HuH-7.5 (cell line): Measurements from ENCODE around the gene ZNF214.

Experiments
- DNase-seq: peaks from one replicate; pipeline ENCODE4 v3.0.0; 2011; ENCODE audit warnings: low spot score

ZNF214 gene

DNA sequence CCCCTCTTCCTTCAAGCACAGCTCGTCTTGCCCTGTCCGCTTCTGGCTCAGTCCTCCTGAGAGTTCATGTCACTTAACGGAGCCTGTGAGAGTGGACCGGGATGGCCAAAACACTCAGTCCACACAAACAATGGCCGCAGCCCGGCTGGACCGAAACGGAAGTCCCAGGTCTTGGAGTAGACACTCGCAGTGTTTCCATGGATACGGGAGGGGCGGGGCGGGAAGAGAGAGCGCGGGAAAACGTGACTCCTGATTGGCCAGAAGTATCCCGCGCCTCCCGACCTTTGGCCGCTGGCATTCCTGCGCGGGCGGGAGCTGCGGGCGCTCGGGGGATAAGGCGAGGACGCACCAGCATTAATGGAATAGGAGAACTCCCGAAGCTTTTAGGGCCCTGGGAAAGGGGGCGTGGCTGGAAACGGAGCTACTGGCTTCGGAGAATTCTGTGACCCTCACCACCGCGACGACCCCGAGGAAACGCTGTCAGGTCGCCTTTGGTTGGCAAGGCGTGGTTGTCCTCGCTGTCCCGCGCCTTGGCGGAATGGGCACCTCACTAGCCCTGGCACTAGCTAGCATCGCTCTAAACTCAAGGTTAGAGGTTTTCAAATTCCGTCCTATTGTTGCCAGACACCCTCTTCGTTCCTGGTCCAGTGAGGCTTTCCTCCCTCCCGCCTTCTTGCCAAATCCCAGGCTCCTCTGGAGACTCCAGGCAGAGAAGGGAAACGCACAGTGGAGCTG, at the start of gene ZNF214, which contains the start of gene NLRP14:
ZNF214 (minus strand) TSS at position 164 of the 735 bp plus-strand sequence. CDS start 17,511 bp downstream, outside the sequence.
NLRP14 (plus strand) TSS at position 297 of the 735 bp plus-strand sequence. CDS start 18,108 bp downstream, outside the sequence.
- peak; percentile 48 for DNase-seq

DNA sequence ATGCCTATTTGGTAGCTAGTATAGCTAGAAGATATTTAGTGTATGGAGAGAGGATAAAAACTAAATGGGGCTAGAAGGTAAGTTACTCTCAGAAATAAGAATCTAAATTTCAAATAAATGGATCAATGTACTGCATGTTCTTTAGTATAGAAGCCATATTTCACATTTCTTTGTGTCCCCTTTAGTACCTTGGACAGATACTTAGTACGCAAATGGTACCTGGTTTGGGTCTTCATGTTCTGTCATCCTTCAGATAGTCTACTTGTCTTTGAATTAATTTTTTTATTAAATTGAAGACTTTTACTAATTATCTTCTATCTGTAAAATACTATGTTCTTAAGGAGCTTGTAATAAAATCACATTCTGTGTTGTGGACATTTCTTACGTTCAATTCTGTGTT, 42.4 kb upstream of the ZNF214 start:
- no peak for DNase-seq

- no peak for DNase-seq
These were observed 40.7 kb upstream of the ZNF214 start for GRCh38 chr11:7060868-7061267.

DNA sequence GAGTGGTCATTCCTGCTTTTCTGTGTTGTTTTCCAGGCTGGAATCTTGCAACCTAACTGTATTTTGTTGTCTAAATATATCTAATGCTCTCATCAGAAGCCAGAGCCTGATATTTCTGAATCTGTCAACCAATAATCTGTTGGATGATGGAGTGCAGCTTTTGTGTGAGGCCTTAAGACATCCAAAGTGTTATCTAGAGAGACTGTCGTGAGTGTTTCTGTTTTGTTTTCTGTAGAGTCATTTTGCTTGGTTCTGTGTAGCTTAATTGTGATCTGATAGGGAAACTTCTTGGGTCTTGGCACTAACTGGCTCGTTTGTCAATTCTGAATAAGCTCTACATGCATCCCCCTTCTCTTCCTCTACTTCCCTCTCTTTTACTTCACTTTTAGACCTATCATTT, 37.5 kb upstream of the ZNF214 start:
- no peak for DNase-seq

GRCh38 chr11:7056828-7057513, 36.8 kb upstream of the ZNF214 start:
- no peak for DNase-seq

- no peak for DNase-seq
These were observed 30.0 kb upstream of the ZNF214 start for GRCh38 chr11:7050191-7050590.

- DNase-seq = no peak
These were observed 26.5 kb upstream of the ZNF214 start for GRCh38 chr11:7046474-7047175.

GRCh38 chr11:7034019-7034418, 13.9 kb upstream of the ZNF214 start:
- no peak for DNase-seq

- DNase-seq = peak; percentile 4
These were observed 12.5 kb upstream of the ZNF214 start for GRCh38 chr11:7032692-7033091.

DNA sequence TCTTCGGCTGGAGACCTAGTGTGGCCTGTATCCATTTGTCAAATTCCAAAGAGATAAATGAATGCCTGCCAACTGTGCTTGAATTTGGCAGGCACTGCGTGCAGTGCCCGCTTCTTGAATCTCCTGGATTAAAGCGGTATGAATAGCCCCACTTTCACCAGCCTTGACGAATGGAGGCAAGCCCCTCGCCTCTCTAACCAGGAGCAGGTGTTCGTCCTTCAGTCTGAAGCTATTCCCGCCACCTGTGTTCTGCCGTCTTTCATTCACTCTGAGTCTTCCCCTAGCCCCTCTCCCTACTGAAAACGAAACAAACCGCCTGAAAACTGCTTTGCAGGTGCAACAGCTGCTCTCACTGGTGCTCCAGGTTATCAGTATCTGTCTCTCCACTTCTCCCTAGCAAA, 11.3 kb upstream of the ZNF214 start:
- no peak for DNase-seq

DNA sequence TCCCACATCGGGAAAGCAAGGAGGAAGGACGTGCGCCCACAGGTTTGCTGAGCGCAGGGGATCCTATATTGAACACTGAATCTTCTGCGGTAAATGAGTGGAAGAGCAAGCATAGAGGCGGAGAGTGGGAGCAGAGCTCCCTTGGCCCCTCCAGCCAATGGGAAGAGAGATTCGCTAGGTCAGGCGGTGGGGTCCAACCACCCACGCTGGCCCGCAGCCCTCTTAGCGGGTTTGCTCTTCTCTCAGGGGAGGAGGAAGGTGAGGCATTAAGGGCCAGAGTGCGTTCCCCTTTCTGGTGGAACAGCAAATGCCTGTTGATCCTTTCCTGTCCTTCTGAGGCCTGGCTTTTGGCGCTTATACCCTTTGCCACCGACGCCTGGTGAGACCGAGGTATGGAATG, 10.7 kb upstream of the ZNF214 start:
- DNase-seq = no peak

DNA sequence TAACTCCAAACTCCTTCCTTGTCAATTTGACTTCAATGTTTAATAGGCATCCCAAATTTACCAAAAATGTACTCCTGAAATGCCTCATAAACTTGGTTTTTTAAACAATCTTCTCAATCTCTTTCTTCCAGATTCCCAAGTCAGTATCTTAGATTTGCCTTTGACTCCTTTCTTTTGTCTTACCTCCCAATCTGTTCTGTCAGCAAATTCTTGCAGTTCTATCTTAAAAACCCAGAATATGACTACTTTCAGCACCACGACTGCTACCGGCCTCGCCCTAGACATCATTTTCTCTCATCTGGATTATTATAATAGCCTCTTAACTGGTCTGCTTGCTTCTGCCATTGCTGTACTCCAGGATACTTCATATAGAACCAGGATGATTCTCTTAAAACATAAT, 8.0 kb upstream of the ZNF214 start:
- DNase-seq = no peak

DNA sequence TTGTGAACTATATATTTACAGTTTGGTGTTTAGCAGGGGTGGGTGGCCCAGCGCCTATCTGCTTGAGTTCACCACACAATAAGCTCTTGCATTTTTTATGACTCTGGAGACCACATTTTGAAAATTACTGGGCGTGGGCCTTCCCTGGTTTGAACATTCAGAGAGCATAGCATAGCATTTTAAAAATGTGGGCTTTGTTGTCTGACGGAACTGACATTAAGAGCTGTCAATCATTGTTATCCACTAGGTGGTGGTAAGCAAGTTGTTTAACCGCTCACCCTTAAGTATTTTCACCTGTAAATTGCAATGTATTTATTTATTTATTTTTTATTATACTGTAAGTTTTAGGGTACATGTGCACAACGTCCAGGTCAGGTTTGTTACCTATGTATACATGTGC, 1.2 kb upstream of the ZNF214 start:
- no peak for DNase-seq

DNA sequence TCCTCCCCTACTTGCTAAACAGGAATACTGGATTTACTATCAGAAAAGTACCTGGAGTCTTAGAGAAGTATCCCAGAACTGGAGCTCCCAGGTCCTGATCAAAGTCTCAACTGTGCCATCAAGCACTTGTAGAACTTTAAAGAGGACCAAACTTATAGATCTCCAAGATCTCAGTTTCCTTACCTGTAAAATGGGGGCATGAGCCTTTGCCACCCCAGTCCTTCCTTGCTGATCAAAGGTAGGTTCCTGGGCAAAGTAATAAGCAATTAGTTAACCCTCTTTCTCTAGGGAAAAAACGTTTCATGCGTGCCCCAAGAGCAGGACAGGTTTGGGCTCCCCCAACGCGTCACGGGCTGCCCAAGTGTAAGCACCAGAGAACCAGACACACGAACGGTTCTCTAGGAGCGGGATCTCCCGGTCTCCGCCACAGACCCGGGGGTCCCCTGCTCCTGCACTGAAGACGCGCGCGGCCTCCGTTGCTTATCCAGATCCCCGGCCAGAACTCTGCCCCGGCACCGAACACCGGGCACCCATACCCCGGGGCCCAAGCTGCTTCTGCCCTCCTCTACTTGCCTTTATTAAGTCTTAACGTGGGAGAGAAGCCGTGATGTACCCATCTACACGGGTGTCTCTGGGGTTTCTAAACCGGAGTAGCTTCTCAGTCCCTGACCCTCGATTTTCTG, 505 bp downstream of the ZNF214 start:
- no peak for DNase-seq

GRCh38 chr11:7016011-7016410, 4.1 kb downstream of the ZNF214 start:
- no peak for DNase-seq

- no peak for DNase-seq
These were observed 6.0 kb downstream of the ZNF214 start for GRCh38 chr11:7014118-7014517.

DNA sequence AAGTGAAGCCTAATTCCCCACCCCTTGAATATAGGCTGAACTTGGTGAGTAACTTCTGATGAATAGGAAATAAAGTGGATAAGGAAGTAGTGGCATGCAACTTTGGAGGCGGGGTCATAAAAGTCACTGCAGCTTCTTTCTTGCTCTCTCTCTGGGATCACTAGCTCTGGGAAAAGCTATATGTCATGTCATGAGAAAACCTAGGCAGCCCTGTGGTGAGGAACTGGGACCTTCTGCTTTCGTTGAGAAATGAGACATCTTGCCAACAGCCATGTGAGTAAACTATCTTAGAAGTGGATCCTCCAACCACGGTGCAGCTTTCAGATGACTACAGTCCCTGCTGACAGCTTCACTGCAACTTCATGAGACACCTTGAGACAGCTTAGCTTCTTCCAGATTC, 15.7 kb downstream of the ZNF214 start:
- DNase-seq = no peak

- DNase-seq = no peak
These were observed 24.4 kb downstream of the ZNF214 start for GRCh38 chr11:6995703-6996102.

GRCh38 chr11:6992457-6993417, 27.4 kb downstream of the ZNF214 start:
- DNase-seq = no peak

DNA sequence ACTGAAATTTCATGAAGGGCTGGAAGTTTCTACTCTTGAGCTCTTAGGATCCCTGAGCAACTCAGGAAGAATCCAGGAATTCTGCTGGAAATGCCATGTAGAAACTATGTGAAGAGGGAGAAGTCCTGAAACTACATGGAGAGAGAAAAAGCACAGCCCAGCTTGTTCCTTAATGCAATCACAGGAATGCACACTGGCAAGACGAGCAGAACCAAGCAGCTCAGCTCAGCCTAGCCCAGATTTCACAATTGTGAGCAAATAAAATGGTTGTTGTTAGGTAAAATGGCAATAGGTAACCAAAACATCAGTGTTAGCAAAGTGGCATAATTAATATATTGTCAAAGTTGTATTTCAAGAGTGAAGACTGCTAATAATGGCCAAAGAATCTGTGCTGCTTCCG, 28.1 kb downstream of the ZNF214 start:
- no peak for DNase-seq

- DNase-seq = no peak
These were observed 28.9 kb downstream of the ZNF214 start for GRCh38 chr11:6991227-6991626.
